GM19463 (cell line): ENCODE results near the gene TGFBR2.

ENCODE experiments used
- ATAC-seq: cut with Tn5 transposase; IDR thresholded peaks from one replicate; pipeline ENCODE4 v1.9.1; 2021; ENCODE audit warnings: mild to moderate bottlenecking, moderate library complexity; ENCODE audit not compliant: unreplicated experiment

Gene TGFBR2

DNA sequence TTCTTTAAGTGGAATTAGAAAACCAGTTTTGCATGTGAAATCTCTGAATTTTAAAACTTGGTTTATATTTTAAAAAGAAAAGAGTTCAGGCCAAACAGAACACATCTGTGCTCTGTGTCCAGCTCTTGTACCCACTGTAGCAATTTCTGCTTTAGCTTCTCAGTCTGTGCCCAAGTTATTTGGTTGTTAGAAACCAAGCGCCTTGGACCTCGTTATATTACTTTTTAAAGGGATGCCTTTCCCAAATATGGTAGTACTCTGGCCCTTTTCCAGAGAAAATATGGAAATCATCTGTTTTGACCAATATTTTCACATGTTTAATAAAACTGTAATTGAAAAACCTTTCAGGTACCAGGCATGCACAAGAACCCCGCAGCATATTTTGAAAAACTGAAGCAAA is 27.3 kb downstream of the TGFBR2 start:
- no peak for ATAC-seq

DNA sequence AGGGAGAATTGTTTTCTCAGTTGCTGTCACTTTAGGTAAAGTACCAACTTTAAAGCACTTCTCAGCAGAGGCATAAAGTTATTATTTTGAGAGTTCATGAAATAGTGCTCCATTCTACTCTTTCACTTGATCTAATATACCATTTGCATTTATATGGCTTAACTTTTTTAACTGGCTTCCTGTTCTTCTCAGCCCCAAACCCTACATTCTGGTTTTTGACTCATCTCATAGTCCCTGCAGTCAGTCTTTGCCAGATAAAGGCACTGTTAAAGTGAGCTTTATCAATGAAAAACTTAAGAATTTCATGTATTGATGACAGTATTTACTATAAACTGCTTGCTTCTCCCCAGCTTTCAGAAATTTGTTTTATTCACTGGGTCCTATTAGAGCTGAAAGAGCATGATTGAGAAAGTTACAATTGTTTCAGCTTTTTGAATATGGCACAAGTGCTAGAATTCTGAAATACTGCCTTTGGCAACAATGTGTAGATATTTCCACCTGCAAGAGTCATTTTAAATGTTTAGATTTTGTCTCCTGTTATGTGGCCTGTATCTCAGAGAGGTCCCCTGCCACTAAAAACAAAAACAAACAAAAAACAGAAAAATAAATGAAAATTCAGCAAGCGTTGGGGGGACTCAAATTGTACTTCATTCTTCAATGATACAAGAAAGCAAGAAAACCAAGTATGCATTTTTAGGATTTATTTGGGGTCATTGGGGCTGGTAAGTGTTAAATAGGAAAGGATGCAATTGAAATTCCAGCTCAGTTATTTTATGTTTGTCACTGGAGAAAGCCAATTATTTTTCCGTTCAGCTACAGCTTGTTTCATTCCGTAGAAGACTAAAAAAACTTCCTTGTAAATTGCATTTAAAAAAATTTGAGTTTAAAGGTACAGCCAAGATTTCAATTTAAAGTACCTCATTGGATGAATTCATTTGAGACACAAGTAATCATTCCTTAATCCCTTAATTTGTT is 28.6 kb downstream of the TGFBR2 start:
- ATAC-seq: no peak

DNA sequence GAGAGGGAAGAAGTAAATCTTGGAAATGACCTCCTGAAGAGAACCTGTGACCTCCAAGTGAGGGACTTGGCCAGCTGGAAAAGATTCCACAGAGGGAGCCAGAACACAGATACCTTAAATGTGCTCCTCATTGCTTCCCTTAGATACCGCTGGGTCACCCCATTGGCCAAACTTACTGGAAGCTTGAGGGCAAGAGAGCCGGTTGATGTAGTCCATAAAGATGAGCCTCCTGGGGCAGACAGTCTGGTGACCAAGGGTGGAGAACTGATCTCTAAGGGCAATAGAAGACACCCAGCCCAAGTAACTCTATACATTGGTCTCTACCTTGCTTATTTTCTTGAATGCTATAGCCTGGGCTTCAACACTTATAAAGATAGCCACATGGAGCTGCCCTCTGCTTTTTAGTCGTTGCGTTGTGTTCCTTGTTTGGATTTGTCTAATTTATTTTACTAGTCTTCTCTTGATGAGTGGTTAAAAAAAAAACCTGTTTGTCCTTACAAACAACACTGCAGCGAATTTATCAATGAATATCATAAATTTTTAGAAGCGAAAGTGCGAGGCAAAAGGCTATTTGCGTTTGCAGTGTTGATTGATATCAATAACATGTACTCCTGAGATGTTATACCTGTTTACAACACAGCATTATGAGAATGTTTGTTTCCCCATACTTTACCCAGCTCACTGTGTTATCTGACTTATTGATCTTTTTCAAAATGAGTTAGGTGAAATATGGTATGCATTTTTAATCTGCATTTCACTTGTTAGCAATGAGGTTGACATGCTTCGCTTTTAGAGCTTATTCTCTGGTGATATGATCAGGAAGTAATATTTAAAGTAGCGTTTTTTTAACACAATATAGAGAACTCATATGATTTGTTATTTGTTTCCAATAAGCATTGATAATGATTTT is 31.2 kb downstream of the TGFBR2 start:
- no peak for ATAC-seq

DNA sequence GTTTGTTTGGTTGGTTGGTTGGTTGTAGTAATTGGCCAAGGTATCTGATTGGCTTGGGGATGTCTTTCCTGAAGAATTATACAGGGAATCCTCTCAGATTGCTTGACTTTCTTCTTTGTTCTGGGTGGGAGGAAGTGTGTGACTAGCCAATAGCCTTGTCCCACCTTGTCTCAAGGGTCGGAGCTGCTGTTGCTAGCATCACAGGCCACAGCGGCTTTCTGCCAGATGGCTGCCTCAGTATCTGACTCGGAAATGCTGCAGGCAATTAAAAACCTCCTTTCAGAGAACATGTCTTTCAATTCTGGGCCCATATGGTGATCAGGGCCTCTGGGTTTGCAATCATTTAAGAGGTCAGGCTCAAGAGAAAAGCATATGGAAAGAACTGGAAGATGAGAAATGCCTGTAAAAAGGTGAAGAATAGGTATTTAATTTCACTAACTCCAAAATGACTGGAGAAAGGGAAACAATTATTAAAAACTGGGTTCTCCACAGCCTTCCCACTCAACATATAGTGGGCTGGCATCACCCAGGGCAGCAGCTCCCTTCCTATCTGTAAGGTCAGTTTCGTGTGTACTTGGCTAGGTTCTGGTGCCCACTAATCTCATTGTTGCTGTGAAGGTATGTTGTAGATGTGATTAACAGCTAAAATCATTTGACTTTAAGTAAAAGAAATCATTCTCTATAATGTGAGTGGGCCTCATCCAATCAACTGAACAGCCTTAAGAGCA is 32.4 kb downstream of the TGFBR2 start:
- no peak for ATAC-seq

DNA sequence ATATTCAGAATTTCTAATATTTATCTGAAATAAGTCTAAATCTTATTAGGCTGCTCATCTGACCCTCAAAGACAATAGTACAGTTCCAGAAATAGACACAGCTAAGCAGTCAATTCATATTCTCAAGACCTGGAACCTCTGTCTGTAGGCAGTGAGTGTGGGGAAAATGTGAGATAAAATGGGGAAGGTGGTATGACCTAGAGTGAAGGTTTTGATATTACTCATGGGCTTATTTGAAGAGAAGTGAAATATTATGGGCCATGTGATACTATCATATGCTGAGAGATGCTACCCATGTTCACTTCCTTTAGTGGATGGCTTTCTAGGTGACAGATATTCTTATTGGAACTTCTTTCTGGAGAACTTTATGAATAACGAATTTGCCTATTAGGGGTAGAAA is 33.5 kb downstream of the TGFBR2 start:
- ATAC-seq: peak; percentile 74

DNA sequence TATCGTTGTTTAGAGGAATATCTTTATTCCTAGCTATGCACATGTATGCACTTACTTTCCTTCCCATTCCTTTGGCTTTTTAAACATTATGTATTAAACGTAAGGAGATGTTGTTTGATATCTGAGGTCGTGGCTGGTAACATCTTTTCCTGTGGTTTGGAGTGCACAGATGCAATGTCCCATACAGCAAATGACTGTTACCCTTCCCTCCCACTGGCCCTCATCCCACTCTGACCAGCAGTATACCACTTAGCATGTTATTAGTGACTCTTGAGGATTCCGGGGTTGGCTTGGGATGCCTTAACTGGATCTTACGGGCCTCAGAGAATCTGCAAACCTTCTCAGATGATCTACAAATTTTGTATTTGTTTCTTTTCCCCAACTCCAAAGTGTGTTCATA is 34.5 kb downstream of the TGFBR2 start:
- ATAC-seq: no peak

DNA sequence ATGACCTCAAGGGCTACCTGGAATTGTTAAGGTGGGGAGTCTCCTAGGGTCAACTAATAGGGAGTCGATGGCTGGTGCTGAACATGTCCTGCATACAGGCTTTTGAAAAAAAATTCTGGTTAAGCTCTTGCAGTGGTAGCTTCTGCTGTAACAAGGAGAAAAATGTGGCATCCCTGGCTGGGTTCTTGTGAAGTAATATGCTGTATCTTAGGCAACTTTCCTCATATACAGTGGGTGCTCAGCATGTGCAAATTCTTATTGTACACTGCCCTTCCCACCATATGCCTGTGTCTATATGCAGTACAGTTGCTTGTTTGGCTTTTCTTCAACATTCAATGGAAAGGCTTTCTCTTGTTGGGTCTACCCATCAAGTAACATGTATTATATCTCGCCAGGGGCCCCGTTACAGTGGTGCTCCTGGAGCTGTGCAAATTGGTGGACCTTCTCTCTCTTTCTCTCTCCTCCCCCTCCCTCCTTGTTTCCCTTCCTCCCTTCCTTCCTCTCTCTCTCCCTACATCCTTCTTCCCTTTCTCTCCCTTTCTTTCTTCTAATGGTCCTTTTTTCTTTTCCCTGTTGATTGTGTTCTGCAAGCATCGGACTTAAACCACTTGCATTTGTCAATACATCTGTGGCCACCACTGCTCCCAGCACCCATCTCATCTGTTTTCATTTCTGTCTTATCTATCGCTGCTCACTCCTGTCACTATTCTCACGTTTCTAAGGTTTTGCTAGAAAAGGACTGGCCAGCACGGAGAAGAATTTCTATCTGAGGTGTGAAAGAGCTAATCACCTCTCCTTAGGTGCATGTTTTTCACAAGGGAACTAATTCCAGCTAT is 35.2 kb downstream of the TGFBR2 start:
- no peak for ATAC-seq

DNA sequence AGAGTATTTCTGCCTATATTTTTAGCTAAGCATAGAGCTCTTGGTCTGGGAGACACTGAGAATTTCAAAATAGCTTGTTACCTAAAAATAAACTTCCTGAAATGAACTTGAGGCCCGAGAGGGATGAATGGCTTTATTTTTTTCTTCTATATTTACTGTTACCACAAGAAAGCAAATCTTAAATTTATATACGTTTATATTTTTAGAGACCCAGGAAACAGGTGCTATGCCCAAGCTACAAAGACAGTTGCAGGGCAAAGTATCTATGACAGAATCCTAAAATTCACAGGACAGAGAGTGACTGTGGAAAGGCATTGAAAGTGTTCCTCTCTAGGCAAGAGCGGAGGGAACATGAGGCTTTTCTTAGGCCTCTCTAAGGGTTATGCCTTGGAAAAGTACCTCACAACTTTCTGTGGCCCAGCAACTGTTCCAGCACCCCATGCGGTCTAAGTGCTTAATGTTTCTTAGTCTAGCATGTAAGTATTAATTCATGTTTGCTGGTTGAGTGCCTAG is 36.5 kb downstream of the TGFBR2 start:
- ATAC-seq: no peak

DNA sequence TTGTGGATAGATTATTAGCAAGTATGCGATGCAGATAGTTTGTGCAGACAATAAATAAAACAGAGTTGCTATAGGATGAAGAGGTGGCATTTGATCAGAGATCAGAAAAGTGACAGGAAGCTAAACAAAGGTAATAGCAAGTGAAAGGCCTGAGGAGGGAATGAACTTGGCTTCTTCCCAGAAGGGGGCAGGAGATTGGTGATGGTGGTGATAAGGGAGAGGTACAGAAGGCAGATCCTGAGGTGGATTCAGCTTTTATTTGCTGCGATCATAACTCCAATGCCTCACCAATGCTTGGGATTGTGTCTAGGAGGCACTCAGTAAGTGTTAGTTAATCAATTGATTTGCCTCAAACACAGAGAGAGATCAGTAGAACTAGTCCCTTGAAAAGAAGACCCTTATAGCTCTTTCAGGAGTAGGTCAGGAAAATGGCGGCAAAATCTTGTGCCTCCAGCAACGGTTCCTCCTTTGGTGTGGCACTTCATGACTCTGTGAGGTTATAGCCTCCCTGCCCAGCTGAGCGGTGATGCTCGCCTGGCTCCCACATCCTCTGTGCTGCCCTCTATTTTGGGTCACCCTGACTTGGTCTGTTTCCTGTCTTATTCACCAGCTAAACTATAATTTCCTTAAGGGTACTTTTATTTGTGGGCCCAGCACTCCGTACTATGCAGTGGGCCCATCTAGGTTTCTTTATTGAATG is 37.5 kb downstream of the TGFBR2 start:
- ATAC-seq: no peak

DNA sequence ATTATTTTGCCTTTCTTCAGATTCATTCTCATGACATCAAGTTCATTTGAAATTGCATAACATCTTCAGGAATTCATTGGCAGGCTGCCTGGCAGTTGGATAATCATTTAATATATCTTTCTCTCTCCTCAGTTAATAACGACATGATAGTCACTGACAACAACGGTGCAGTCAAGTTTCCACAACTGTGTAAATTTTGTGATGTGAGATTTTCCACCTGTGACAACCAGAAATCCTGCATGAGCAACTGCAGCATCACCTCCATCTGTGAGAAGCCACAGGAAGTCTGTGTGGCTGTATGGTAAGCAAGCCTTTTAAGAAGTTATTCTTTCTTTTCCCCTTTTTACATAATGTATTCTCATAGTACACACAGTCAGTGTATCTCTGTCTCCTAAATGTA is 38.2 kb downstream of the TGFBR2 start:
- peak; percentile 45 for ATAC-seq

DNA sequence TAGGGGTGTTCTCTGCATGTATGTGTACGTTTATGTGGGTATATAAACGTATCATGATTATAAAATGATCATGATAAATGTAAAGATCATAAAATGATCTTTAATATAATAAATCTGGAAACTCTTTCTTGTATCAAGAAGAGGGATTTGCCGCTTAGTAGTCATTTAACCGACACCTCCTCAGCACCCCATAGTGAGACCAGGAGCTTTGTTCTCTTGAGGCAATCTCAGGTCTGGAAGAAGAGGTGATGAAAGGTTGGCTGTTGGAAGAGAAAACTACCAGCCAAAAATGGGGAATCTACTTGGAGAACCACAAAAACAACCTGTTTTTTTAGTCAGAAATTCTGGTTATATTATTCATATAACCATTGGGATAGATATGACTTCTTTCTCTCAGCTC is 38.7 kb downstream of the TGFBR2 start:
- ATAC-seq: no peak

DNA sequence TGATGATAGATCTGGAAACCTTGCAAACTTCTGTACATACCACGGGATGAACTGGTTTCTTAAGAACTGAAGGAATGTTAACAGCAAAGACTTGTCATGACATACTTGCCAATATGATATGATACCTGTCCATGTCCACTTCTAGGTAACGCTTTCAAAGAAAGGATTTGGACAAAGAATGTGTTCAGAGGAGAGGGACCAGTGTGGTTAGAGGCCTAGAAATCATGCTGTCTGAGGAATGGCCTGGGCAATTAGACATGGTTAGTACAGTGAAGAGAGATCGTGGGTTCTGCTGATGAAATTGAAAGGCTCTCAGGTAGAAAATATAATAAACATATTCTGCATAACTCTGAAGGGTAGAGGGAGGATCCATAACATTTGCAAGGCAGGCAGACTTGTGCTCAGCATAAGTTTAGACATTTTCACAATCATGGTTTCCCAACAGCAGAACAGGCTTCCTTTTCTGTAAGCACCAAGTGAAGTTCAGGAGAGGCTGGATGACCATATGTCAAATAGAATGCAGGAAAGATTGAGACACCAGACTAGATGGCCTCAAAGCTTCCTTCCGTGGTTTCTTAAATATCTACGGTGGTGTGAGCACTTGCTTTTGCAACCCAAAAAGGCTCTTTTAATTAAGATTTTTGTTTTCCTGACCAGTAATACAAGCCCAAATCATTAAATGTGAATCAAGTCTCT is 39.9 kb downstream of the TGFBR2 start:
- no peak for ATAC-seq

DNA sequence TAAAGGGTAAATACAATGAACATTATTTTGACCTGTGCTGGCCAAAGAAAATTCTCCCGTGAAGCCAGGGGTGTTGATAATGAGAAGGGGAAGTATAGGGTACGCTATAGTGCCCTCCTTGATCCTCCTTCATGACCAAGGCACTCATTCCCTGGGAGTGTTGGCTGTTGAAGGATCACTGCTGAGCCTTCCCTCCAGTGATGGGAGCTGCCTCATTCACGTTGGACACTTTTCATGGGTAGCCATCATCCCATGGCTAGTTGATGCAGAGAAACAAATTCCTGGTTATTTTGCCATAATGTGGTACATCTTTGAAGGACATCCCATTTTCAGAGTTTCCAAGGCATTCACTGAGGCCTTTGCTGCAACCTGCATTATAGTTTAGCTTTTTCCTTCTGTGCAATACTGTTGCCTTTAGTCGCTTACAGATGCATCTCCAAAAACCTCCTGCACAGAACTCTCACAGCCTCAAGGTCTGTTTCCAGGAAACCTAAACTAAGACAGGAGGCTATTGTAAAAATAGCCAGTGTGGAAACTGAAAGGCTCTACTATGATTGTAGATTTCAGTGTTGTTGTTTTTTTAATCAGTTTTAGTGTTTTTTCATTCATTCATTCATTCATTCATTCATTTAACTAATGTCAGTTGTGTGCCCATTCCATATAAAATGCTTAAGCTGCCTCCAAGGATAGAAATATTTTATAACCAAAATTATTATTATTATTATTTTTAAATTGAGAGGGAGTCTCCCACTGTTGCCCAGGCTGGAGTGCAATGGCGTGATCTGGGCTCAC is 40.8 kb downstream of the TGFBR2 start:
- ATAC-seq: no peak

DNA sequence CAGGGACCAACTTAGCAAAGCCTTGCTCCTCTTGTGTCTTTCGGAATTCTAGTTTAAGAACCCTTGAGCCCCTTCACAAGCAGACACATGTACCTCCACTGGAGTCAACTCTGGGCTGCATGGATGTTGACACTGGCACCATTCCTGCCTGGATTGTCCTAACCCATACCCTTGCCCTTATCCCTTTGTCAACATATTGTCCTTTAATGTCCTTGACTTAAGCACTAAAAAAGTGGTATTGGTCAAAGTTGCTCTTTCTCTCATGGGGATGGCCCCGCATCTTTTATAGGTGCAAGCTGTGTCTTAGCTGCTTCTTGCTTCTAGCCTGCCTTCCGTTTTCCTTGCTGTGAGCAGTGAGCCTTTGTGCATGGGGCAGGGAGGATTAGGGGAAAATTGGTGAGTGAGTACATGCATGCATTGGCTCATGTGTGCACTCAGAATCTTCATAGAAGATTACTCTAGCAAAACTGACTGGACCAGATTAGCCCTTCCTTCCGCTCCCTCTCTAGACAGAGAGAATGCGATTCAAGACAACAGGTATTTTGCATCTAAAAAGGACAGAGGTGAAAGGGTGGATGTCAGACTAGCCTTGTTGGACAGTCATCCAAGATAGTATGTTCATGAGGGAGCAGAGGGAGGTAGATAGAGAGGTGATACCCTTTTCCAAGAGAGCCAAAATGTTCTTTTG is 42.4 kb downstream of the TGFBR2 start:
- ATAC-seq: no peak

DNA sequence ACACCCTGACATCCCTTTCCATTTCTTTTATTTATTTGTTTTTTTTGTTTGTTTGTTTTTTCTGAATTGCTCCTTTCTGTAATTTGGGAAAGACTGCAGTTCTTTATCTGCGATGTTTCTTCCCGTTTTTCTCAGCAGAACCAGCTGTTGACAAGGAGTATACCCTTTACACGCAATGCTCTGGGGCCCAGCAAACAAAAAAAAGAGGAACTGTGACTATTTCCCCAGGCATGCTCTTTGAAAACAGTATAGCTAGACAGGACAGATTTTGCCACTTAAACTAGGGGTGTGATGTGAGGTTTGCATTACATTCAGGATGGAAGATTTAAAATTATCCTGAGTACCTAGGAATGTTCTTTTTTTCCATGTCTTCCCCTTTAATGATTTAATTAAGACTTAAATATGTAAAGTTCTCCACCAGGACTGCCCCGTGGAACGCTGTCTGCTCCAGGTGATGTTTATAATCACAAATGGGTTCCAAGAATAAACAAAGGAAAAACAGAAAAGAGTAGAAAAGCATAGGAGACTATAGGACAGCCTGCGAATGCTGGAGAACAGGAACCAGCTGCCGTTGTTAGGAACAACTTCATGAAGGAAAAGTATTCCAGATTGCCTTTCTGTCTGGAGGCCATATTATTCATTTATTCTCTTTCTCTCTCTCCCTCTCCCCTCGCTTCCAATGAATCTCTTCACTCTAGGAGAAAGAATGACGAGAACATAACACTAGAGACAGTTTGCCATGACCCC is 43.3 kb downstream of the TGFBR2 start:
- peak; percentile 55 for ATAC-seq

DNA sequence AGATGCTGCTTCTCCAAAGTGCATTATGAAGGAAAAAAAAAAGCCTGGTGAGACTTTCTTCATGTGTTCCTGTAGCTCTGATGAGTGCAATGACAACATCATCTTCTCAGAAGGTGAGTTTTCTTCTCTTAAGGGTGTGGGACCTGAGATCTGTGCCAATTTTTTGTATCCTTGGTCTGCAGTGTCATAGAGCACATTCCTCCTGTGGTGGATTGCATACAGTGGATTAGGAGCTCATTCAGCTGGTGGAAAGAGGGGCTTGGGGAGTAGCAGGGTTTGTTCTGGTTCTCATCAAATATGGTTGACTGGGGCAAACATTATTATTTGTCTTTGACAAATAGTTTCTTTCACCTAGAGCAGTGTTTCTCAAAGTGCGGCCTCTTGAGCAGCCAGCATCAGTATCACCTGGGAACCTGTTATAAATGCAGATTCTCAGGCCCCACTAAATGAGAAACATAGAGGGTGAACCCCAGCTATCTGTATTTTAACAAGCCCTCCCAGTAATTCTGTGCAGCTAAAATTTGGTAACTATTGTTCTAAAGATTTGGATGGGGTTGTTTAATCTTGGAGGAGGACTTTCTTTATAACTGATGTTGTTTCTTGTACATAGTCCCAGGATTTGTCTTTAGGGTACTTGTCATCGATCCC is 44.1 kb downstream of the TGFBR2 start:
- ATAC-seq: no peak
